ENCODE data around the gene AGAP1. TPM values are rescaled to one million over a fixed set of nuclear protein-coding genes. Genes with fewer than 3 reads are reported as not detected.

Gene AGAP1
- total RNA-seq, 1 donor = 12.3 TPM

GRCh38 chr2:235877275-235877802, 383.5 kb downstream of the AGAP1 start:
- no peak for DNase-seq (ENCODE audit: low read depth)
- H3K4me3 ChIP-seq (ENCODE audit: low read depth, low read length) = no peak overlapping the region
- TF ChIP-seq CTCF (IDR thresholded peaks at IDR 0.05; ENCODE audit: insufficient read depth, low read length) = no peak

GRCh38 chr2:235879116-235879515, 385.3 kb downstream of the AGAP1 start:
- no peak overlapping the region for H3K4me3 ChIP-seq (ENCODE audit: low read depth, low read length)
- no peak for DNase-seq (ENCODE audit: low read depth)
- no peak for TF ChIP-seq CTCF (IDR thresholded peaks at IDR 0.05; ENCODE audit: insufficient read depth, low read length)

- peak; percentile 7 for DNase-seq (ENCODE audit: low read depth)
- no peak overlapping the region for H3K4me3 ChIP-seq (ENCODE audit: low read depth, low read length)
Observed at GRCh38 chr2:235883675-235884074, 389.8 kb downstream of the AGAP1 start.

GRCh38 chr2:235889302-235889630, 395.4 kb downstream of the AGAP1 start:
- no peak overlapping the region for H3K4me3 ChIP-seq (ENCODE audit: low read depth, low read length)
- no peak for TF ChIP-seq CTCF (IDR thresholded peaks at IDR 0.05; ENCODE audit: insufficient read depth, low read length)
- DNase-seq (ENCODE audit: low read depth) = no peak

More at GRCh38 chr2:235883675-235884074, 389.8 kb downstream of the AGAP1 start:
- TF ChIP-seq CTCF (IDR thresholded peaks at IDR 0.05; ENCODE audit: insufficient read depth, low read length) = no peak

- no peak for DNase-seq (ENCODE audit: low read depth)
- H3K4me3 ChIP-seq (ENCODE audit: low read depth, low read length) = no peak overlapping the region
- no peak for TF ChIP-seq CTCF (IDR thresholded peaks at IDR 0.05; ENCODE audit: insufficient read depth, low read length)
Observed at GRCh38 chr2:235893129-235893698, 399.4 kb downstream of the AGAP1 start.

GRCh38 chr2:235894839-235895238, 401.0 kb downstream of the AGAP1 start:
- DNase-seq (ENCODE audit: low read depth) = no peak
- no peak for TF ChIP-seq CTCF (IDR thresholded peaks at IDR 0.05; ENCODE audit: insufficient read depth, low read length)
- no peak overlapping the region for H3K4me3 ChIP-seq (ENCODE audit: low read depth, low read length)

GRCh38 chr2:235896061-235896460, 402.2 kb downstream of the AGAP1 start:
- H3K4me3 ChIP-seq (ENCODE audit: low read depth, low read length) = no peak overlapping the region
- no peak for DNase-seq (ENCODE audit: low read depth)
- TF ChIP-seq CTCF (IDR thresholded peaks at IDR 0.05; ENCODE audit: insufficient read depth, low read length) = no peak
